Keratinocyte (primary cell): ENCODE measurements around the gene POP5.

Source experiments
- CTCF ChIP-seq, 3 experiments: IDR thresholded peaks in 1 of 3; conservative IDR thresholded peaks in 1 of 3; optimal IDR thresholded peaks in 1 of 3; 2 replicates in 2 of 3; 3 replicates in 1 of 3; pipeline versions ENCODE3 to v1.5.1; 2011; ENCODE audit warnings: low read length in 3 of 3, mild to moderate bottlenecking in 3 of 3, moderate library complexity in 2 of 3, control low read depth in 1 of 3, inconsistent platforms in 1 of 3; ENCODE audit not compliant: insufficient read depth in 2 of 3; ENCODE audit errors: extremely low read depth in 1 of 3
- EZH2 ChIP-seq: IDR thresholded peaks from one replicate; pipeline ENCODE4 v1.6.1; 2012; ENCODE audit warnings: inconsistent platforms, mild to moderate bottlenecking, low read length, moderate library complexity

GRCh38 chr12:120586860-120587259 is 5.7 kb upstream of the POP5 start:
- TF ChIP-seq CTCF (optimal IDR thresholded peaks at IDR 0.05 in 1 of 3, IDR thresholded peaks at IDR 0.05 in 1 of 3, conservative IDR thresholded peaks at IDR 0.05 in 1 of 3; ENCODE audit: extremely low read depth in 1 of 3, insufficient read depth in 2 of 3, low read length in 3 of 3) (no peak), EZH2 (no peak)
